Measurements from ENCODE around the gene NEK6.

NEK6 gene

DNA sequence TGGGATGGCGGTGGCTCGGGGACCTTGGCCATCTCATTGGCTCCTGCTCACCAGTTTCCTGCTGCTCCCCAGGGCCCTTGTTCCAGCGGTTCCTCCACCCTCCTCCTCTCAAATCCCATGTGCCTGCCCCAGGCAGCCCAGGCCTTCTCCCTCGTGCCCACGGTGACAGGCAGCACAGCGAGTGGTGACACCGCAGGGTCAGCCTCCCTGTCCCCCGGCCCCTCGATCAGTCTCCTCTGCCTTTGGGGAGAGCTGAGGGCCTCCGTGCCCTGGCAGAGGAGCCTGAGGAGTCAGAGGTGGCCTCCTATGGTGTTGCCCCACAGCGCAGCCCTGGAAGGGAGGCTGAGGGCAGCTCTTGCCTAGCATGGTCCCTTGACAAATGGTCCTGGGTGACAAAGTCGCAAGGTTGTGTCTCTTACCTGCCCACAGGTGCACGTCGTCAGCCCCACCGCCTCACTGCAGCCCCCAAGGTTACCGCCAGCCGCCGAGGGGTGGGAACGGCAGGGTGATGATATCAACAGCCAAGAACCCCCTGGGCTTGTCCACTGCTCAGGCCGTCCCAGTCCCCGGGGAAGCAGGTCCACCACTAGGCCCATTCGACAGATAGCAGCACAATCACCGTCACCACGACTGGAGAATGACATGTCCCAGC, 49.8 kb downstream of the NEK6 start:
- no peaks in the 10 kb centered on the region for H3K9me3 ChIP-seq (ENCODE audit: insufficient read depth, low read depth, low read length)
- H3K4me1 ChIP-seq (ENCODE audit: insufficient read depth, low read length) = no peaks in the 10 kb centered on the region; the same call in 1 of the 2 replicates
- no peaks in the 10 kb centered on the region for H3K27me3 ChIP-seq (ENCODE audit: insufficient read depth, low read length)
- no peaks in the 10 kb centered on the region for H3K36me3 ChIP-seq (ENCODE audit: insufficient read depth, low read depth, low read length)
- no peak overlapping the region for H3K27ac ChIP-seq (ENCODE audit: low read length)
- H3K4me3 ChIP-seq (ENCODE audit: low read length) = no peak overlapping the region
- H3K9ac ChIP-seq (ENCODE audit: low read depth, low read length) = no peak overlapping the region

DNA sequence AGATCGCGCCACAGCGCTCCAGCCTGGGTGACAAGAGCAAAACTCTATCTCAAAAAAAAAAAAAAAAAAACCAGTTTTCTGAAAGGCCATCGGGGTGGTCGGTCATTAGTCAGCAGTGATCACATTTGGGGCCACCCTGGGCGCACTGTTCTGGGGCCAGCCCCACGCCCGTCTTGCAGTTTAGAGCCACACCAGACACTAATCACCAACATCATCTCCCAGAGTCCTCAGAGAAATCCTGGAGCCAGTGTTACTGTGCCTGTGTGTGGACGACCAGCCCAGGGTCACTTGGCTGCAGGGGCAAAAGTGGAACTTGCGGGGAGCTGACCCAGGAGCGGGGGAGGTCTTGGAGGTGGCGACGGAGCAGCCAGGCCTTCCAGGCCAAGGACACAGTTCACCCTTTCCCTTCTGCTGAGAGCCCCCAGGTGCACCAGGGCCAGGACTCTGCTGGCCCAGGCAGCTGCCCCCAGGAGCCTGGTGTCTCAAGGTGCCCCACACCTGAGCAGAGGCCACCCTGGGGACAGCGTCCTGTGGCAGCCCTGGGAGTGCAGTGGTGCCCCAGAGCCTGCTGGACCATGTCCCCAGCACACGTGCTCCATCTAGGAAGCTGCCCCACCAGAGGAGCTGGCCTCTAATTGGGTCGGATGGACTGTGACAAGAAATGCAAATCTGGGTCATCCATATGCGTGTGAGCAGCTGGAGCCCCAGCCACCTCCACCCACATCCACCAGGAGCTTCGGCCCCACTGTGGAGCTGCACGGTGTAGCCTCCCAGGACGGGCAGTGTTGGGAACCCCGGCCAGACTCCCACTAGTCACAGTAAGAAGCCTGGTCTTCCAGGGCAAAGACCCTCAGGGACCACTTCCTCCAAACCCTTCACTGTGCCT, 51.1 kb downstream of the NEK6 start:
- Histone ChIP-seq H3K9ac (ENCODE audit: low read depth, low read length) (no peak overlapping the region), H3K27ac (ENCODE audit: low read length) (no peak overlapping the region), H3K4me1 (ENCODE audit: insufficient read depth, low read length) (no peaks in the 10 kb centered on the region; the same call in 1 of the 2 replicates), H3K9me3 (ENCODE audit: insufficient read depth, low read depth, low read length) (no peaks in the 10 kb centered on the region), H3K36me3 (ENCODE audit: insufficient read depth, low read depth, low read length) (no peaks in the 10 kb centered on the region), H3K27me3 (ENCODE audit: insufficient read depth, low read length) (no peaks in the 10 kb centered on the region), H3K4me3 (ENCODE audit: low read length) (no peak overlapping the region)

DNA sequence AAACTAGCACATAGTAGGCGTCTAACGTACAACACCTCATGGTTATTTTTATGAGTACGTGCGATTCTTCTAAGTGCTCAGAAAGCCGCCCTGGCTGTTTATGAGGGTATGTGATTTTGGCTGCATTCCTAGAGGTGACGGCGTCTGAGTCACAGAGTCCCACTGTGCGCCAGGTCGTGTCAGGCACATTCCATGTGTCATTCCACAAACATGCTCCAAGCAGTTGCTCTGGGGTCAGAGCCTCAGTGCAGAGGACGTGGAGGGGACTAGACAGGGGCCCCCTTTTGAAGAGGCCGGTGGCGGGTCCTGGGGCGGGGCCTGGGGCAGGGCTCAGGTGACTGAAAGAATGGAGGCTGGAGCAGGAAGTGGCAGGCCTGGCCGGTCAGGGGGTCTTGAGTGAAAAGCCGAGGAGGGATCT, 51.9 kb downstream of the NEK6 start:
- Histone ChIP-seq H3K27ac (ENCODE audit: low read length) (no peak overlapping the region), H3K9me3 (ENCODE audit: insufficient read depth, low read depth, low read length) (no peaks in the 10 kb centered on the region), H3K9ac (ENCODE audit: low read depth, low read length) (no peak overlapping the region), H3K4me3 (ENCODE audit: low read length) (no peak overlapping the region), H3K27me3 (ENCODE audit: insufficient read depth, low read length) (no peaks in the 10 kb centered on the region), H3K36me3 (ENCODE audit: insufficient read depth, low read depth, low read length) (no peaks in the 10 kb centered on the region), H3K4me1 (ENCODE audit: insufficient read depth, low read length) (no peaks in the 10 kb centered on the region; the same call in 1 of the 2 replicates)

DNA sequence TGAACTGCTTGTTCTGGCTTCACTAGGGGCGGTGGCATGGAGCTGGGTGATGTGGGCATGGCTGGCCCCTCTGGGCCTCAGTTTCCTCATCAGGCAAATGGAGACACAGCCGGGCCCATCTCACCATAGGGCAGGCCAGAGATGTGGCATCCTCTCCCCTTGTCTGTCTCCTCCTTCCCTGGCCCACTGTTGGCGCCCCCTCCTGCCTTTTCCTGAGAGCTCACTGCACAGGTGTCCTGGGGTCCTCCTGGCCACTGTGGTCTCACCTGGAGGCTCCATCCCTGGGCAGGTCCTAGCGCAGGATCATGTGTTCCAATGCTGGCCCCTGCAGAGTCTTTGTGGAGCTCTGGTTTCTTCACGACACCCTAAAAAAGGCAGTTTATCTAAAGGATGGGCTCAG, 53.5 kb downstream of the NEK6 start:
- H3K27ac ChIP-seq (ENCODE audit: low read length) = no peak overlapping the region
- H3K27me3 ChIP-seq (ENCODE audit: insufficient read depth, low read length) = no peaks in the 10 kb centered on the region
- H3K9me3 ChIP-seq (ENCODE audit: insufficient read depth, low read depth, low read length) = no peaks in the 10 kb centered on the region
- H3K36me3 ChIP-seq (ENCODE audit: insufficient read depth, low read depth, low read length) = no peaks in the 10 kb centered on the region
- H3K4me1 ChIP-seq (ENCODE audit: insufficient read depth, low read length) = no peaks in the 10 kb centered on the region; the same call in 1 of the 2 replicates
- H3K9ac ChIP-seq (ENCODE audit: low read depth, low read length) = no peak overlapping the region
- H3K4me3 ChIP-seq (ENCODE audit: low read length) = no peak overlapping the region

DNA sequence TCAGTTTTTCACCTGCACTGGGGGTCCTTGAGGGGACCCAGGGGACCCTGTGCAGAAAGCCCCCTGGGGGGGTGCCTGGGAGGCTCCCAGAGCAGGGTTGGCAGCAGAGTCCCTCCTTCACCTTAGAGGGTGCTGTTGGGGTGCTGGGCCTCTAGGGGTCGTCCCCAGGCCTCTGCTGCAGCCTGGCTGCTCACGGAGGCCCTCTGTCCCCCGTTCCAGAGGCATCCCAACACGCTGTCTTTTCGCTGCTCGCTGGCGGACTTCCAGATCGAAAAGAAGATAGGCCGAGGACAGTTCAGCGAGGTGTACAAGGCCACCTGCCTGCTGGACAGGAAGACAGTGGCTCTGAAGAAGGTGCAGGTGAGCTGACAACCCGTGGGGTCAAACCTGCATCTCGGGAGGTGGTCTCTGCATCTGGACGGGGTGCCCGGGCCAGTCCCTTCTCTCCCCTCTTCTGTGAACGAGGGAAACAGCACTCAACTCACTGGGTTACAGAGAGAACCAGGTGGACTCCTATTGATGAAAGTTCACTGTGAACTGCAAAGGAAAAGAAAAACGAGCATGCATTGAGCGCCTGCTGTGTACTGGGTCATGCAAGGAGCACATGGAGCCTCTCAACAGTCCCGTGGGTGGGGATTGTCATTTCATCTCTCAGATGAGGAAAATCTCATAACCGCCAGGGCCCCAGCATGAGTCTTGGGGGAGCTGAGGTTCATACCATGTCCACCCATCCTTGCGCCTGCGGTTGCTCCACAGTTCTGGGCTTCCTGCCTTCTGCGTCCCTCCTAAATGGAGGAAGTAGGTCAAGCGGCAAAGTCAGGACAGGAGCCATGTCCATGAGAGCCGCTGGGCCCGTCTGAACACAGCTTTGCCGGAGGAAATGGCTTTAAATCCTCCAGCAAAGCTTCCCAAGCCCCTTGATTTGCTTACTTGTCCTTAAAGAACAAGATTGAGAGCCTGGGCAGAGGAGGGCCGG, 54.8 kb downstream of the NEK6 start:
- H3K4me1 ChIP-seq (ENCODE audit: insufficient read depth, low read length) = no peaks in the 10 kb centered on the region; the same call in 1 of the 2 replicates
- no peak overlapping the region for H3K4me3 ChIP-seq (ENCODE audit: low read length)
- no peaks in the 10 kb centered on the region for H3K36me3 ChIP-seq (ENCODE audit: insufficient read depth, low read depth, low read length)
- H3K27ac ChIP-seq (ENCODE audit: low read length) = no peak overlapping the region
- H3K27me3 ChIP-seq (ENCODE audit: insufficient read depth, low read length) = no peaks in the 10 kb centered on the region
- no peak overlapping the region for H3K9ac ChIP-seq (ENCODE audit: low read depth, low read length)
- no peaks in the 10 kb centered on the region for H3K9me3 ChIP-seq (ENCODE audit: insufficient read depth, low read depth, low read length)

DNA sequence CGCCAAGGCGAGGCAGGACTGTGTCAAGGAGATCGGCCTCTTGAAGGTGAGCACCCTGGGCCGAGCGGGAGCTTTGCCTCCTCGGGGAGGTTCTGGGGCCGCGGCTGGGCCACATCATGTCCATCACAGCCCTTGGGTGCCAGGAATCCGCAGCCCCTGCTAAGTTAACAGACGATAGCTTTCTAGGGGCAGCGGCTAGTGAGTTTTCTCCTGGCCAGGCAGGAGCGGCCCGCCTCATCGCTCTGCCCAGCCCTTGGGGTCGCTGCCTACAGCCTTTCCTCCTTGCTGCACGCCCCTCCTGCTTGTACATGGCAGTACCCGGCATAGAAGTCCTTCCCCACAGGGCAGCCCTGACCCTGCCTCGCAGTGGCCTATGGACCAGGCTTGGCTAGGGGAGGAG, 56.2 kb downstream of the NEK6 start:
- Histone ChIP-seq H3K27ac (ENCODE audit: low read length) (no peak overlapping the region), H3K4me1 (ENCODE audit: insufficient read depth, low read length) (no peaks in the 10 kb centered on the region; the same call in 1 of the 2 replicates), H3K27me3 (ENCODE audit: insufficient read depth, low read length) (no peaks in the 10 kb centered on the region), H3K9ac (ENCODE audit: low read depth, low read length) (no peak overlapping the region), H3K36me3 (ENCODE audit: insufficient read depth, low read depth, low read length) (no peaks in the 10 kb centered on the region), H3K4me3 (ENCODE audit: low read length) (no peak overlapping the region), H3K9me3 (ENCODE audit: insufficient read depth, low read depth, low read length) (no peaks in the 10 kb centered on the region)

DNA sequence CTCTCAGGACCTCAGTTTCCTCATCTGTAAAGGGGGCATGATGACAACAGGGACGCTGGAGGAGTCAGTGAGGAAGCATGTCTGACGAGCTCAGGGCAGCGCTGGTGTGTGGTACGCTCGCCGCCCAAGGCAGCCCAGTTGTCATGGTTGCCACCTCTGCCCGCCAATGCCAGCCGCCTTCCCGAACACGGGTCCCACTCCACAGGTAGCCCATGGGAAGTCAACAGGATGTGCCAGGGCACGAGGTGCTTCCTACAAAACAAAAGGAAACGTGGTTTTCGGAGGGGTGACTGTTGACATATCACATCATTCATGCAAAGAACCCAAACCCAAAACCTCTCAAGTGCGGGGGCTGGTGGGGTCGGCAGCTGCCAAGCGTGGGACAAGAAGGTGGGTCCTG, 58.1 kb downstream of the NEK6 start:
- Histone ChIP-seq H3K27me3 (ENCODE audit: insufficient read depth, low read length) (no peaks in the 10 kb centered on the region), H3K9me3 (ENCODE audit: insufficient read depth, low read depth, low read length) (no peaks in the 10 kb centered on the region), H3K4me3 (ENCODE audit: low read length) (no peak overlapping the region), H3K4me1 (ENCODE audit: insufficient read depth, low read length) (no peaks in the 10 kb centered on the region), H3K27ac (ENCODE audit: low read length) (no peak overlapping the region), H3K9ac (ENCODE audit: low read depth, low read length) (no peak overlapping the region), H3K36me3 (ENCODE audit: insufficient read depth, low read depth, low read length) (no peaks in the 10 kb centered on the region)

DNA sequence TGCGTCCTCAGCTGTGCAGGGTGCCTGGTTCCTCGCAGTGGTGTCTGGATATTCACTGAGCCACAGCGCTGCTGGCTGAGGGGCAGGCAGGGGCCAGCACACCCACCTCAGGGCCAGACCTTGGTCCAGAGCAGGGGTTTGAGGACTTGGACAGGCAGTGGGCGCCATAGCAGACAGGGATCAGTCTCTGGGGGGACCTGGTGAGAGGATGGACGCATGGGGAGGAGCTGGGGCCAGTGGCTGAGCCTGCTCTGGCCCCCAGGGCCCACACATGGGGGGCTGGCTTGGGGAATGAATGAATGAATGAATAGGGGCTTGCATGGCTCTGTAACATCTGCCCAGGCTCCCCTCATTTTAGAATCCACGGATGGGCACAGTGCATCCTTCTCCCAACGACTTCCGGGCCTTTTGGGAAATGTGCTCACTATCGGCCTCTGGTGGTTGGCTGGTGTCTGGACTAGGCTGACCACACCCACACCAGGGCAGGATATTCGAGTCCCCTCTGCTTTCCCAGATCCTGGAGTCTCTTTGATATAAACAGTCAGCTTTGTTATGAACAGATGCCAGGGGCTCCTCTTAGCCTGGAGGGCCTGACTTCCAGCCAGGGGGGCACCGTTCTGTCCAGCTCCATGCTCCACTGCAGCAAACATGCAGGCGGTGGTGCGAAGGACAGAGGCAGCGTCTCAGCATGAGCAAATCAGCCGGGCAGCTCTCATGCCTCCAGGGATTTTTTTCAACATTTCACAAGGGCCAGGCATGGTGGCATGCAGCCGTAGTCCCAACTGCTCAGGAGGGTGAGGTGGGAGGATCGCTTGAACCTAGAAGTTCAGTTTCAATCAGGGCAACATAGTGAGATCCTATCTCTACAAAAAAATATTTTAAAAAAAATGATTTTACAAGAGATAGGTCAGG, 62.6 kb downstream of the NEK6 start:
- H3K4me1 ChIP-seq (ENCODE audit: insufficient read depth, low read length) = no peaks in the 10 kb centered on the region
- no peaks in the 10 kb centered on the region for H3K27me3 ChIP-seq (ENCODE audit: insufficient read depth, low read length)
- H3K9ac ChIP-seq (ENCODE audit: low read depth, low read length) = no peak overlapping the region
- H3K27ac ChIP-seq (ENCODE audit: low read length) = no peak overlapping the region
- 0 out of 2 replicates have a peak, but pooled peaks cover 5% of the 10 kb centered on the region for H3K36me3 ChIP-seq (ENCODE audit: insufficient read depth, low read depth, low read length)
- H3K4me3 ChIP-seq (ENCODE audit: low read length) = no peak overlapping the region
- H3K9me3 ChIP-seq (ENCODE audit: insufficient read depth, low read depth, low read length) = no peaks in the 10 kb centered on the region

DNA sequence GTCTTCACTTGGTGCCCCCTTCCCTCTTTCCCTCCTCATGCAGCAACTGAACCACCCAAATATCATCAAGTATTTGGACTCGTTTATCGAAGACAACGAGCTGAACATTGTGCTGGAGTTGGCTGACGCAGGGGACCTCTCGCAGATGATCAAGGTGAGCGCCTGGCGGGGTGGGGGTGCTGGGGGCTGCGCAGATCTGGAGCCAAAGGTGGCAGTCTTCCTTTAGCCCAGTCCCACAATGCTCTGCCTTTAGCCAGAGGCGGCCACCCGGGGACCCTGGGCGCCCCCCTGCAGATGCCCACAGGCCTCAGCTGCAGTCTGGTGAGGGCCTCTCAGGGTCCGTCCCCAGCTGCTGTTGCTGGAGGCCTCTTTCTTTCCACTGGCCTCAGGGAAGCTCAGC, 63.7 kb downstream of the NEK6 start:
- Histone ChIP-seq H3K27ac (ENCODE audit: low read length) (no peak overlapping the region), H3K4me3 (ENCODE audit: low read length) (no peak overlapping the region), H3K4me1 (ENCODE audit: insufficient read depth, low read length) (no peaks in the 10 kb centered on the region), H3K27me3 (ENCODE audit: insufficient read depth, low read length) (no peaks in the 10 kb centered on the region), H3K9me3 (ENCODE audit: insufficient read depth, low read depth, low read length) (no peaks in the 10 kb centered on the region), H3K36me3 (ENCODE audit: insufficient read depth, low read depth, low read length) (0 out of 2 replicates have a peak, but pooled peaks cover 5% of the 10 kb centered on the region), H3K9ac (ENCODE audit: low read depth, low read length) (no peak overlapping the region)

DNA sequence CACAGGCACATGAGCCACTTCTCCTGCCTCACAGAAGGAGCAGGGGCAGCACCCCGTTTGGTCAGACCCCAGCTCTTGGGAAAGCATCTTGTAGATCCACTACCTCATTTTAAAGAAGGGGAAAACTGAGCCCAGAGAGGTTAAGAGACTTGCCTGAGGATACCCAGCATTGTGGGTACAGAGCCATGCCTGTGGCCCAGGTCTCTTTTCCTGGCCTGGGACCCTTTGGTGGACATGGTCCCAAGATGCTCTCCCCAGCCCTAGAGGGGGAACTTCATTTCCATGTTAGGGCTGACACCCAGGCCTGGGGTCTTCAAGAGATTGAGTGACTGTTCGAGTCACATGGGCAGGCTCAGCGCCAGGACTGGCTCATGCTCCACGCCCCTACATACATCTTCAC, 64.2 kb downstream of the NEK6 start:
- no peak overlapping the region for H3K9ac ChIP-seq (ENCODE audit: low read depth, low read length)
- no peak overlapping the region for H3K27ac ChIP-seq (ENCODE audit: low read length)
- no peaks in the 10 kb centered on the region for H3K9me3 ChIP-seq (ENCODE audit: insufficient read depth, low read depth, low read length)
- H3K4me3 ChIP-seq (ENCODE audit: low read length) = no peak overlapping the region
- no peaks in the 10 kb centered on the region for H3K4me1 ChIP-seq (ENCODE audit: insufficient read depth, low read length)
- H3K36me3 ChIP-seq (ENCODE audit: insufficient read depth, low read depth, low read length) = 0 out of 2 replicates have a peak, but pooled peaks cover 5% of the 10 kb centered on the region
- H3K27me3 ChIP-seq (ENCODE audit: insufficient read depth, low read length) = no peaks in the 10 kb centered on the region
